HG03045 (cell line): ENCODE measurements around the gene PKIG.
"Not testable (repeated sequence)": the region's sequence is repeated elsewhere in the genome, so short reads cannot be mapped to it uniquely, and the experiment has no call there.

Source experiments
- ATAC-seq: cut with Tn5 transposase; IDR thresholded peaks from one replicate; pipeline ENCODE4 v1.9.1; 2021; ENCODE audit warnings: mild to moderate bottlenecking, moderate library complexity; ENCODE audit not compliant: unreplicated experiment

Gene PKIG

GRCh38 chr20:44654210-44654609 lies 71.8 kb downstream of the PKIG start:
- not testable (repeated sequence) for ATAC-seq

- no peak for ATAC-seq
These were observed 74.1 kb downstream of the PKIG start for GRCh38 chr20:44656448-44656847.

DNA sequence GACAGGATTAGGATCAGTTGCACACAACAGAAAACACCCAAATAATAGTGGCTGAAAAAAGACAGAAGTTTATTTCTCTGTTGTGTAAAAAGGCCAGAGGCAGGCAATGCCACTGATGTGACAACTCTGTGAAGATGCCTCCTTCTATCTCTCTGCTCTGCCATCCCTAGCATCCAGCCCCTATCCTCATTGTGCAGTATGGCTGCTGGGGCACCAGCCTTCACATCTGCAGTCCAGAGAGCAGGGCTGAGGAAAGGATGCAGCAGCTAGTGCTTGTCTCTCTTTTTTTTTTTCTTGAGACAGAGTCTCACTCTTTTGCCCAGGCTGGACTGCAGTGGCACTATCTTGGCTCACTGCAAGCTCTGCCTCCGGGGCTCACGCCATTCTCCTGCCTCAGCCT lies 75.5 kb downstream of the PKIG start:
- no peak for ATAC-seq

DNA sequence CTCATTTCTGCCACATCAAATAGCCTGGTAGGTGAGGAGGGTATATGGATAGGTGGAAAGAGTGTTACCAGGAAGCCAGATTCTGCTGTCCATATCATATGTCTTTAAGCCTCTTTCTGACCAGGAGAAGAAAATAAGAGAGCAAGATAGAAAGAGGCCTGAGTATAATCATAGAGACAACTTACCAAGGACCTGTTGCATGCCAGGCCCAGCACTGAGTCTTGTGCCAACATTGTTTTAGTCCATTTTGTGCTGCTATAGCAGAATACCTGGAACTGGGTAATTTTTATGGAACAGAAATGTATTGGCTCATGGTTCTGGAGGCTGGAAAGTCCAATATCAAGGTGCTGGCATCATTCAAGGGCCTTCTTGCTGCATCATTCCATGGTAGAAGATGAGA lies 76.4 kb downstream of the PKIG start:
- no peak for ATAC-seq

GRCh38 chr20:44659931-44660330 lies 77.6 kb downstream of the PKIG start:
- no peak for ATAC-seq

DNA sequence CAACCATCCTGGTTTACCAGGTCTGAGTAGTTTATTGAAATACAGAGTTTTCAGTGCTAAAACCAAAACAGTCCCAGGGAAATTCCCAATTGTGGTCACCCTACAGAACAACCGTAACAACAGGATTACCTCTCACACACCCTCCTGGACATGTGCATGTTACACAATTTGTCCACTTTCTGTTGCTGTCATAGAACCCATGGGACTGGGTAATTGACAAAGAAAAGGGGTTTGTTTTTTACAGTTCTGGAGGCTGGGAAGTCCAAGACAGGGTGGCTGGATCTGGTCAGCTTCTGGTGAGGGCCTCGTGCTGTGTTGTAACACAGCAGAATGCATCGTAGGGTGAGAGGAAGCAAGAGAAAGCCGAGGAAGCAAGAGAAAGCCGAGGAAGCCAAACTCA lies 78.2 kb downstream of the PKIG start:
- no peak for ATAC-seq

- ATAC-seq: no peak
These were observed 79.9 kb downstream of the PKIG start for GRCh38 chr20:44662261-44662660.

DNA sequence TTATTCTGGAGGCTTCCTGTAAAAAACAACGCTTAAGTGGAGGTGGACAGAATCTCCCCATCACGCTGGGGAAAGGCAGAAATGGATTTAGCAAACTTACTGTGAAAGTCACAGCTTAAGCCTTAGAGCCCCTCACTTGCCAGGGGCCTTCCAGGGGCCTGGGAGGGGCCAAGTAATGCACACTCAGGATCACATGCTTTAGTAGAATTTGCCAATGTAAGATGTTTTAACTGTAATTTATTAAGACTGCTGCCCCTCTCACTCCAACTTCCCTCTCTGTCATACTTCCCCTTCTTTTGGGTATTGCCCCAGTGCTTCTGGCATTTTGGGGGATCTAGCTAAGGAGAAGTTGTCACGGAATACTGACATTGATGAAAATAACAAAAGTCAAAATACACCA lies 81.8 kb downstream of the PKIG start:
- ATAC-seq: no peak

- no peak for ATAC-seq
These were observed 83.7 kb downstream of the PKIG start for GRCh38 chr20:44666066-44666465.
